ENCODE results near the gene SLC7A8. TPM values are rescaled to one million over a fixed set of nuclear protein-coding genes. Genes with fewer than 3 reads are reported as not detected.
A peak's percentile ranks its signal among the peaks of the same experiment; 100 is the strongest.

SLC7A8 gene
- total RNA-seq, 3 donors from 2014 or later, result 46.8 to 98.9 (median 61.9) TPM

DNA sequence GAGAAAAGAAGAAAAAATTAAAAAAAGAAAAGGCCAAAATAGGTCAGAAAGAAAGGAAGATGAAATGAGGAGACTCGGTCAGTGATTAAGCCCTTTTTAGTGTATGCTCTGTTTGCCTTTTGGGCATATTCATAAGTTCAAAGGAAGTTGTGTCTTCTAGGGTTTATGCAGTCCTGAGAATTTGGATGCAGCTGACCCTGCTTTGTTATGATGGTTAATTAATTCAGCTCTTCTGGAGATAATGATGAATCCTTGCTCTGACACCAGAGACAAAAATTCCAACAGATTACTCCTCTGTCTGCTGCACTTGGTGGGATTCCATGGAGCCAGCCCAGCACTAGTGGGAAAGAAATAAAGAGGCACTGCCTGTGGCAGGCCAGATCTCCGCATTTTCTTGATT is 4.5 kb upstream of the SLC7A8 start:
- Histone ChIP-seq H3K4me3 (no peak overlapping the region), H3K4me1 (no peaks in the 10 kb centered on the region), H3K27me3 (no peaks in the 10 kb centered on the region), H3K27ac (no peak overlapping the region), H3K9me3 (no peaks in the 10 kb centered on the region), H3K36me3 (no peaks in the 10 kb centered on the region)
- intact Hi-C loops (cut with DNase I; ENCODE audit: low total_unique reads), result loop anchor here (5.0 kb wide), 1 partner anchor 66 kb away; no protein-coding TSS in a partner anchor
- no peak for DNase-seq (ENCODE audit: low spot score in 2 of 2)
- TF ChIP-seq CTCF (IDR thresholded peaks at IDR 0.05) (no peak), POLR2A (IDR thresholded peaks at IDR 0.05) (no peak), POLR2AphosphoS5 (IDR thresholded peaks at IDR 0.05) (no peak)

GRCh38 chr14:23186913-23187654 is 3.6 kb upstream of the SLC7A8 start:
- intact Hi-C loops (cut with DNase I; ENCODE audit: low total_unique reads), result loop anchor here (5.0 kb wide), 1 partner anchor 65 kb away; no protein-coding TSS in a partner anchor
- DNase-seq (ENCODE audit: low spot score in 2 of 2), result no peak
- Histone ChIP-seq H3K4me3 (no peak overlapping the region), H3K27ac (no peak overlapping the region), H3K36me3 (no peaks in the 10 kb centered on the region), H3K27me3 (no peaks in the 10 kb centered on the region), H3K4me1 (no peaks in the 10 kb centered on the region), H3K9me3 (no peaks in the 10 kb centered on the region)
- TF ChIP-seq POLR2AphosphoS5 (IDR thresholded peaks at IDR 0.05) (no peak), CTCF (IDR thresholded peaks at IDR 0.05) (peak; percentile 78 to 97 (median 97)), POLR2A (IDR thresholded peaks at IDR 0.05) (no peak)

GRCh38 chr14:23185063-23185462 is 1.6 kb upstream of the SLC7A8 start:
- no peak for TF ChIP-seq POLR2A (IDR thresholded peaks at IDR 0.05)
- no peak for TF ChIP-seq CTCF (IDR thresholded peaks at IDR 0.05)
- TF ChIP-seq POLR2AphosphoS5 (IDR thresholded peaks at IDR 0.05), result no peak
- H3K36me3 ChIP-seq, result no peaks in the 10 kb centered on the region
- no peaks in the 10 kb centered on the region for H3K27me3 ChIP-seq
- DNase-seq (ENCODE audit: low spot score in 2 of 2), result no peak
- H3K4me1 ChIP-seq, result no peaks in the 10 kb centered on the region
- intact Hi-C loops (cut with DNase I; ENCODE audit: low total_unique reads), result loop anchor here (5.0 kb wide), 1 partner anchor 63 kb away; no protein-coding TSS in a partner anchor
- no peak overlapping the region for H3K4me3 ChIP-seq
- H3K27ac ChIP-seq, result no peak overlapping the region
- no peaks in the 10 kb centered on the region for H3K9me3 ChIP-seq

GRCh38 chr14:23183158-23183470 is 346 bp downstream of the SLC7A8 start:
- no peaks in the 10 kb centered on the region for H3K9me3 ChIP-seq
- no peaks in the 10 kb centered on the region for H3K27me3 ChIP-seq
- no peak for TF ChIP-seq POLR2A (IDR thresholded peaks at IDR 0.05)
- TF ChIP-seq CTCF (IDR thresholded peaks at IDR 0.05), result no peak
- TF ChIP-seq POLR2AphosphoS5 (IDR thresholded peaks at IDR 0.05), result no peak
- no peak for DNase-seq (ENCODE audit: low spot score in 2 of 2)
- peak overlapping the region; percentile 0 to 76 for H3K27ac ChIP-seq
- H3K4me1 ChIP-seq, result no peaks in the 10 kb centered on the region
- H3K4me3 ChIP-seq, result peak overlapping the region; percentile 42 to 66 (median 62)
- intact Hi-C loops (cut with DNase I; ENCODE audit: low total_unique reads), result no loop called here
- H3K36me3 ChIP-seq, result no peaks in the 10 kb centered on the region

GRCh38 chr14:23182372-23183157 is 895 bp downstream of the SLC7A8 start:
- H3K4me1 ChIP-seq, result no peaks in the 10 kb centered on the region
- intact Hi-C loops (cut with DNase I; ENCODE audit: low total_unique reads), result no loop called here
- H3K27me3 ChIP-seq, result no peaks in the 10 kb centered on the region
- TF ChIP-seq CTCF (IDR thresholded peaks at IDR 0.05) (no peak), POLR2AphosphoS5 (IDR thresholded peaks at IDR 0.05) (peak in 2 of 3 donors; percentile 37 to 63), POLR2A (IDR thresholded peaks at IDR 0.05) (no peak)
- no peaks in the 10 kb centered on the region for H3K9me3 ChIP-seq
- H3K4me3 ChIP-seq, result peak overlapping the region; percentile 42 to 66 (median 62)
- DNase-seq (ENCODE audit: low spot score in 2 of 2), result peak; percentile 57 to 66
- H3K36me3 ChIP-seq, result no peaks in the 10 kb centered on the region
- H3K27ac ChIP-seq, result peak overlapping the region; percentile 69 to 76

All from breast epithelium (tissue), 4 donors.